ENCODE data around the gene SLC47A1. TPM values are rescaled to one million over a fixed set of nuclear protein-coding genes. Genes with fewer than 3 reads are reported as not detected.

The SLC47A1 gene
- total and polyA plus RNA-seq, 2 of the 13 experiments (the other 11 are each of a cell fraction or from before 2014, with no cell fraction given), result 42.1 to 67.5 TPM

DNA sequence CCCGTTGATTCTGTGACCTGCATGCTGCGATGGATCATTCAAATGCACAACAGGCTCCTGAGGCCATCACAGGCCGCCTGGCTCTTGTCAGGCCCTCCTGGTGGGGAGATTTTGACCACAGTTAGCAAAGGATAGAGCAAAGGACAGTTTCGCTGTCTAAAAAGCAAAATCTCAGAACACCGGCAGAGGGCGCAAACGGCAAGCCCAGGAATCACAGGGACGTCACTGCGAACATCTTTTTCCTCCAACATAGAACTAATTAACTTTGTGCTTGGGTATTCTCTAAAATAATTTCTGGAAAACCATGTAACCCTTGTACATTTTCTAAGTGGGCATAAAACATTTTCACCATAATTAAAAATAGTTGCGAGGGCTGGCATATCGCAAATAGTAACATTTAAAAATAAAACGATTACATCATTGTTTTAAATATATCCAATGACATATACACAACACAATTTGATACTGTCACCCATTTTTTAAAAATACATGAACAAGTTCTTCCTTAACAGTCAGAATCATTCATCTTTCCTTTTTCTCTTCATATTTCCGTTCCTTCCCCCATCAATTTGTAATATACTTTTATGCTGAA is 19.7 kb upstream of the SLC47A1 start (continued):
- TF ChIP-seq KAT8 (CRISPR knock-in tag; IDR thresholded peaks at IDR 0.05) (peak; percentile 43; the same call in 1 of the 2 replicates), CHCHD3 (CRISPR knock-in tag; IDR thresholded peaks at IDR 0.05) (no peak), ZNF501 (CRISPR knock-in tag; IDR thresholded peaks at IDR 0.05) (0 out of 2 replicates have a peak, but pooled peaks have one; percentile 23), TGIF2 (CRISPR knock-in tag; IDR thresholded peaks at IDR 0.05) (no peak), HES4 (CRISPR knock-in tag; IDR thresholded peaks at IDR 0.05; ENCODE audit: borderline replicate concordance) (no peak), MXD4 (CRISPR knock-in tag; IDR thresholded peaks at IDR 0.05) (0 out of 2 replicates have a peak, but pooled peaks have one; percentile 47), HOXA5 (CRISPR knock-in tag; IDR thresholded peaks at IDR 0.05) (no peak), NFIB (CRISPR knock-in tag; IDR thresholded peaks at IDR 0.05; ENCODE audit: borderline replicate concordance) (no peak), ZNF790 (CRISPR knock-in tag; IDR thresholded peaks at IDR 0.05; ENCODE audit: borderline replicate concordance) (no peak), SMAD9 (CRISPR knock-in tag; IDR thresholded peaks at IDR 0.05) (no peak), FIP1L1 (IDR thresholded peaks at IDR 0.05; ENCODE audit: borderline replicate concordance, insufficient read depth, low read depth, low read length) (no peak), GATAD2A (CRISPR knock-in tag; IDR thresholded peaks at IDR 0.05) (peak; percentile 56; the same call in 1 of the 2 replicates), ATF7 (IDR thresholded peaks at IDR 0.05) (peak; percentile 93), ATF7 (CRISPR knock-in tag; IDR thresholded peaks at IDR 0.05) (no peak)
- TF ChIP-seq, protein P1, sequence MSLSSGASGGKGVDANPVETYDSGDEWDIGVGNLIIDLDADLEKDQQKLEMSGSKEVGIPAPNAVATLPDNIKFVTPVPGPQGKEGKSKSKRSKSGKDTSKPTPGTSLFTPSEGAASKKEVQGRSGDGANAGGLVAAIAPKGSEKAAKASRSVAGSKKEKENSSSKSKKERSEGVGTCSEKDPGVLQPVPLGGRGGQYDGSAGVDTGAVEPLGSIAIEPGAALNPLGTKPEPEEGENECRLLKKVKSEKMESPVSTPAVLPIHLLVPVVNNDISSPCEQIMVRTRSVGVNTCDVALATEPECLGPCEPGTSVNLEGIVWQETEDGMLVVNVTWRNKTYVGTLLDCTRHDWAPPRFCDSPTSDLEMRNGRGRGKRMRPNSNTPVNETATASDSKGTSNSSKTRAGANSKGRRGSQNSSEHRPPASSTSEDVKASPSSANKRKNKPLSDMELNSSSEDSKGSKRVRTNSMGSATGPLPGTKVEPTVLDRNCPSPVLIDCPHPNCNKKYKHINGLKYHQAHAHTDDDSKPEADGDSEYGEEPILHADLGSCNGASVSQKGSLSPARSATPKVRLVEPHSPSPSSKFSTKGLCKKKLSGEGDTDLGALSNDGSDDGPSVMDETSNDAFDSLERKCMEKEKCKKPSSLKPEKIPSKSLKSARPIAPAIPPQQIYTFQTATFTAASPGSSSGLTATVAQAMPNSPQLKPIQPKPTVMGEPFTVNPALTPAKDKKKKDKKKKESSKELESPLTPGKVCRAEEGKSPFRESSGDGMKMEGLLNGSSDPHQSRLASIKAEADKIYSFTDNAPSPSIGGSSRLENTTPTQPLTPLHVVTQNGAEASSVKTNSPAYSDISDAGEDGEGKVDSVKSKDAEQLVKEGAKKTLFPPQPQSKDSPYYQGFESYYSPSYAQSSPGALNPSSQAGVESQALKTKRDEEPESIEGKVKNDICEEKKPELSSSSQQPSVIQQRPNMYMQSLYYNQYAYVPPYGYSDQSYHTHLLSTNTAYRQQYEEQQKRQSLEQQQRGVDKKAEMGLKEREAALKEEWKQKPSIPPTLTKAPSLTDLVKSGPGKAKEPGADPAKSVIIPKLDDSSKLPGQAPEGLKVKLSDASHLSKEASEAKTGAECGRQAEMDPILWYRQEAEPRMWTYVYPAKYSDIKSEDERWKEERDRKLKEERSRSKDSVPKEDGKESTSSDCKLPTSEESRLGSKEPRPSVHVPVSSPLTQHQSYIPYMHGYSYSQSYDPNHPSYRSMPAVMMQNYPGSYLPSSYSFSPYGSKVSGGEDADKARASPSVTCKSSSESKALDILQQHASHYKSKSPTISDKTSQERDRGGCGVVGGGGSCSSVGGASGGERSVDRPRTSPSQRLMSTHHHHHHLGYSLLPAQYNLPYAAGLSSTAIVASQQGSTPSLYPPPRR (CRISPR knock-in tag; IDR thresholded peaks at IDR 0.05; ENCODE audit: borderline replicate concordance), result no peak
- TF ChIP-seq, protein P2, sequence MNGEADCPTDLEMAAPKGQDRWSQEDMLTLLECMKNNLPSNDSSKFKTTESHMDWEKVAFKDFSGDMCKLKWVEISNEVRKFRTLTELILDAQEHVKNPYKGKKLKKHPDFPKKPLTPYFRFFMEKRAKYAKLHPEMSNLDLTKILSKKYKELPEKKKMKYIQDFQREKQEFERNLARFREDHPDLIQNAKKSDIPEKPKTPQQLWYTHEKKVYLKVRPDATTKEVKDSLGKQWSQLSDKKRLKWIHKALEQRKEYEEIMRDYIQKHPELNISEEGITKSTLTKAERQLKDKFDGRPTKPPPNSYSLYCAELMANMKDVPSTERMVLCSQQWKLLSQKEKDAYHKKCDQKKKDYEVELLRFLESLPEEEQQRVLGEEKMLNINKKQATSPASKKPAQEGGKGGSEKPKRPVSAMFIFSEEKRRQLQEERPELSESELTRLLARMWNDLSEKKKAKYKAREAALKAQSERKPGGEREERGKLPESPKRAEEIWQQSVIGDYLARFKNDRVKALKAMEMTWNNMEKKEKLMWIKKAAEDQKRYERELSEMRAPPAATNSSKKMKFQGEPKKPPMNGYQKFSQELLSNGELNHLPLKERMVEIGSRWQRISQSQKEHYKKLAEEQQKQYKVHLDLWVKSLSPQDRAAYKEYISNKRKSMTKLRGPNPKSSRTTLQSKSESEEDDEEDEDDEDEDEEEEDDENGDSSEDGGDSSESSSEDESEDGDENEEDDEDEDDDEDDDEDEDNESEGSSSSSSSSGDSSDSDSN (CRISPR knock-in tag; IDR thresholded peaks at IDR 0.05), result no peak
- TF ChIP-seq, protein P3, sequence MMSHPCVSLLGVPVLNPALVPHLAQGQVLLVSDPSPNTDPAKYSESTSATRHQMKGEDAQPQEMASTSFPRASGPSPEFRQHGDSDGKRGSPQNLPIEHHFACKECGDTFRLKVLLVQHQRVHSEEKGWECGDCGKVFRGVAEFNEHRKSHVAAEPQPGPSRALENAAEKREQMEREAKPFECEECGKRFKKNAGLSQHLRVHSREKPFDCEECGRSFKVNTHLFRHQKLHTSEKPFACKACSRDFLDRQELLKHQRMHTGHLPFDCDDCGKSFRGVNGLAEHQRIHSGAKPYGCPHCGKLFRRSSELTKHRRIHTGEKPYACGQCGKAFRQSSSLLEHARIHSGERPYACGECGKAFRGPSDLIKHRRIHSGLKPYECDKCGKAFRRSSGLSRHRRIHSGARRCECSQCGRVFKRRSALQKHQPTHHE (CRISPR knock-in tag; IDR thresholded peaks at IDR 0.05; ENCODE audit: borderline replicate concordance), result no peak
- TF ChIP-seq, protein P4, sequence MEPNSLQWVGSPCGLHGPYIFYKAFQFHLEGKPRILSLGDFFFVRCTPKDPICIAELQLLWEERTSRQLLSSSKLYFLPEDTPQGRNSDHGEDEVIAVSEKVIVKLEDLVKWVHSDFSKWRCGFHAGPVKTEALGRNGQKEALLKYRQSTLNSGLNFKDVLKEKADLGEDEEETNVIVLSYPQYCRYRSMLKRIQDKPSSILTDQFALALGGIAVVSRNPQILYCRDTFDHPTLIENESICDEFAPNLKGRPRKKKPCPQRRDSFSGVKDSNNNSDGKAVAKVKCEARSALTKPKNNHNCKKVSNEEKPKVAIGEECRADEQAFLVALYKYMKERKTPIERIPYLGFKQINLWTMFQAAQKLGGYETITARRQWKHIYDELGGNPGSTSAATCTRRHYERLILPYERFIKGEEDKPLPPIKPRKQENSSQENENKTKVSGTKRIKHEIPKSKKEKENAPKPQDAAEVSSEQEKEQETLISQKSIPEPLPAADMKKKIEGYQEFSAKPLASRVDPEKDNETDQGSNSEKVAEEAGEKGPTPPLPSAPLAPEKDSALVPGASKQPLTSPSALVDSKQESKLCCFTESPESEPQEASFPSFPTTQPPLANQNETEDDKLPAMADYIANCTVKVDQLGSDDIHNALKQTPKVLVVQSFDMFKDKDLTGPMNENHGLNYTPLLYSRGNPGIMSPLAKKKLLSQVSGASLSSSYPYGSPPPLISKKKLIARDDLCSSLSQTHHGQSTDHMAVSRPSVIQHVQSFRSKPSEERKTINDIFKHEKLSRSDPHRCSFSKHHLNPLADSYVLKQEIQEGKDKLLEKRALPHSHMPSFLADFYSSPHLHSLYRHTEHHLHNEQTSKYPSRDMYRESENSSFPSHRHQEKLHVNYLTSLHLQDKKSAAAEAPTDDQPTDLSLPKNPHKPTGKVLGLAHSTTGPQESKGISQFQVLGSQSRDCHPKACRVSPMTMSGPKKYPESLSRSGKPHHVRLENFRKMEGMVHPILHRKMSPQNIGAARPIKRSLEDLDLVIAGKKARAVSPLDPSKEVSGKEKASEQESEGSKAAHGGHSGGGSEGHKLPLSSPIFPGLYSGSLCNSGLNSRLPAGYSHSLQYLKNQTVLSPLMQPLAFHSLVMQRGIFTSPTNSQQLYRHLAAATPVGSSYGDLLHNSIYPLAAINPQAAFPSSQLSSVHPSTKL (CRISPR knock-in tag; IDR thresholded peaks at IDR 0.05), result peak; percentile 40; the same call in 1 of the 2 replicates
